ENCODE results near the gene TRPV2.

Gene TRPV2

GRCh38 chr17:16415031-16415924, at the start of gene TRPV2:
Gene TRPV2, plus strand, starts transcription at chr17:16415571. Its CDS starts 2,098 bp downstream, at chr17:16417669.
- no peaks in the 10 kb centered on the region for H3K27me3 ChIP-seq (ENCODE audit: insufficient read depth, low read depth)
- peak within 1 kb of the TSS; percentile 30; the same call in 1 of the 2 replicates for H2AFZ ChIP-seq (ENCODE audit: low read depth)
- H4K20me1 ChIP-seq (ENCODE audit: insufficient read depth) = no peaks in the 10 kb centered on the region
- H3K36me3 ChIP-seq (ENCODE audit: insufficient read depth) = no peaks in the 10 kb centered on the region
- no peaks in the 10 kb centered on the region for H3K4me1 ChIP-seq (ENCODE audit: low read depth, poor library complexity, severe bottlenecking)
- peak within 1 kb of the TSS; percentile 64 for H3K9ac ChIP-seq
- no peaks in the 10 kb centered on the region for H3K79me2 ChIP-seq (ENCODE audit: insufficient read depth, low read depth)
- peak within 1 kb of the TSS; percentile 21 for H3K4me2 ChIP-seq
- H3K4me3 ChIP-seq (IDR thresholded peaks at IDR 0.05; ENCODE audit: insufficient read depth, low read depth, low read length) = no peak within 1 kb of the TSS
- peak; percentile 36 for TF ChIP-seq CTCF (conservative IDR thresholded peaks at IDR 0.05; ENCODE audit: low read depth, low read length)
- peak within 1 kb of the TSS; percentile 74 for H3K27ac ChIP-seq

- no peak overlapping the region for H3K4me3 ChIP-seq (IDR thresholded peaks at IDR 0.05; ENCODE audit: insufficient read depth, low read depth, low read length)
- H4K20me1 ChIP-seq (ENCODE audit: insufficient read depth) = no peaks in the 10 kb centered on the region
- H3K4me1 ChIP-seq (ENCODE audit: low read depth, poor library complexity, severe bottlenecking) = no peaks in the 10 kb centered on the region
- H3K79me2 ChIP-seq (ENCODE audit: insufficient read depth, low read depth) = no peaks in the 10 kb centered on the region
- no peak for TF ChIP-seq CTCF (conservative IDR thresholded peaks at IDR 0.05; ENCODE audit: low read depth, low read length)
- no peak overlapping the region for H3K9ac ChIP-seq
- no peak overlapping the region for H3K4me2 ChIP-seq
- H3K36me3 ChIP-seq (ENCODE audit: insufficient read depth) = no peaks in the 10 kb centered on the region
- H3K27ac ChIP-seq = no peak overlapping the region
- no peaks in the 10 kb centered on the region for H3K27me3 ChIP-seq (ENCODE audit: insufficient read depth, low read depth)
- no peak overlapping the region for H2AFZ ChIP-seq (ENCODE audit: low read depth)
Measured at GRCh38 chr17:16371742-16372141, 43.6 kb upstream of the TRPV2 start.

GRCh38 chr17:16374146-16374938, 41.0 kb upstream of the TRPV2 start:
- Histone ChIP-seq H3K9ac (no peak overlapping the region), H3K27ac (no peak overlapping the region), H2AFZ (ENCODE audit: low read depth) (no peak overlapping the region), H4K20me1 (ENCODE audit: insufficient read depth) (no peaks in the 10 kb centered on the region), H3K36me3 (ENCODE audit: insufficient read depth) (no peaks in the 10 kb centered on the region), H3K79me2 (ENCODE audit: insufficient read depth, low read depth) (no peaks in the 10 kb centered on the region), H3K4me2 (no peak overlapping the region), H3K4me3 (IDR thresholded peaks at IDR 0.05; ENCODE audit: insufficient read depth, low read depth, low read length) (no peak overlapping the region), H3K4me1 (ENCODE audit: low read depth, poor library complexity, severe bottlenecking) (no peaks in the 10 kb centered on the region), H3K27me3 (ENCODE audit: insufficient read depth, low read depth) (no peaks in the 10 kb centered on the region)
- no peak for TF ChIP-seq CTCF (conservative IDR thresholded peaks at IDR 0.05; ENCODE audit: low read depth, low read length)

- no peaks in the 10 kb centered on the region for H4K20me1 ChIP-seq (ENCODE audit: insufficient read depth)
- H2AFZ ChIP-seq (ENCODE audit: low read depth) = no peak overlapping the region
- peaks cover 4% of the 10 kb centered on the region; the same call in 1 of the 2 replicates for H3K36me3 ChIP-seq (ENCODE audit: insufficient read depth)
- no peaks in the 10 kb centered on the region for H3K27me3 ChIP-seq (ENCODE audit: insufficient read depth, low read depth)
- TF ChIP-seq CTCF (conservative IDR thresholded peaks at IDR 0.05; ENCODE audit: low read depth, low read length) = no peak
- H3K79me2 ChIP-seq (ENCODE audit: insufficient read depth, low read depth) = peaks cover 7% of the 10 kb centered on the region
- H3K27ac ChIP-seq = no peak overlapping the region
- no peaks in the 10 kb centered on the region for H3K4me1 ChIP-seq (ENCODE audit: low read depth, poor library complexity, severe bottlenecking)
- H3K4me2 ChIP-seq = no peak overlapping the region
- H3K4me3 ChIP-seq (IDR thresholded peaks at IDR 0.05; ENCODE audit: insufficient read depth, low read depth, low read length) = no peak overlapping the region
- no peak overlapping the region for H3K9ac ChIP-seq
Measured at GRCh38 chr17:16377941-16378341, 37.4 kb upstream of the TRPV2 start.
